DMS79 (cell line): Measurements from ENCODE around the gene VCP.

Experiments
- DNase-seq: peaks from one replicate; lab custom pipeline; 2025; lab: John Stamatoyannopoulos, UW

The VCP gene

DNA sequence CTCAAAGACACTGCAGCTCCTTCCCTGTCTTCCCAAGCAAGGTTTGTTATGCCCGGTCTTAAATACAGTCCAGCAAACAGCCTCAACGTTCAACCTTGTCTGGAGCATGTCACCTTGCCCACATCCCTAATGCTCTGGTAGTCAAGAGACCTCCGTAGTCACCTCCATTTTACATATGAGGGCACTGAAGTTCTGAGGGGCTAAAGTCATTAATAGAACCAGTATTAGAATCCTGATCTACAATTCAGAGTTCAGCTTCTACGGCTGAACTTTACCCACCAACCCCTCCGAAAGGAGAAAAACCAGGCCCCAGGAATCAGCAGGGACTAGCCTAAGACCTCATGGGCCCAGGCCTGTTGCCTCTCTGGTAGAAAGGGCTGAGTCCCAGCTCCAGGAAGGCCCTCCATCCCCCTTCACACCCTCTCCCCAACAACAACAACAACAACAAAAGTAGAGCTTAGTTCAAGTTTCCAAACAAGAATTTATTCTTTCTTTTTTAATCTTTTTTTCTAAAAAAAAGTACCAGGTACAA lies 31.3 kb upstream of the VCP start:
- DNase-seq = no peak

GRCh38 chr9:35102769-35103659 lies 30.6 kb upstream of the VCP start, which contains the start of gene STOML2:
TSS of gene STOML2 (minus strand) at chr9:35103131. CDS start at chr9:35103094, 37 bp downstream.
- DNase-seq = peak; percentile 95

- no peak for DNase-seq
These were observed 30.0 kb upstream of the VCP start for GRCh38 chr9:35102465-35102768.

GRCh38 chr9:35097573-35097972 lies 25.1 kb upstream of the VCP start:
- no peak for DNase-seq

GRCh38 chr9:35096035-35096849 lies 23.8 kb upstream of the VCP start, which contains the start of gene PIGO:
TSS of gene PIGO (minus strand) at chr9:35096591. CDS start at chr9:35095565, 1,026 bp downstream.
- DNase-seq = peak; percentile 74

DNA sequence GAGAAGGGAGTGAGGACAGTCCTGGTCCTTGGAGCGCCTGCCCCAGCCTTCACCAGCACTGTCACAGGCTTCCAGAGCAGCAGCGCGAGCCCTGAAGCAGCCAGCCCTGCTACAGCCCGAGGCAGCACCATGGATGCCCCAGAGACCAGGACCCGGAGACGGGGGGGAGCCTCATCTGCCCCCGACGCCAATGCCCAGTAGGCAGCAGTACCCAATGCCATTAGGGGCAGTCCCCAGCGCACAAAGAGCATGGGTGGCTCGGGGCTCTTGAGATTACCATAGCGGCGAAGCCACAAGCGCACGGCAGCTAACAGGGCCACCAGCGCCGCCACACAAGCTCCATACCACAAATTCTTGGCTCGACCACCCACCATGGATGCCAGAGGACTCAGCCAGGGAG lies 19.1 kb upstream of the VCP start:
- DNase-seq = no peak

- no peak for DNase-seq
These were observed 17.0 kb upstream of the VCP start for GRCh38 chr9:35089434-35089833.

- no peak for DNase-seq
These were observed 12.7 kb upstream of the VCP start for GRCh38 chr9:35085078-35085477.

DNA sequence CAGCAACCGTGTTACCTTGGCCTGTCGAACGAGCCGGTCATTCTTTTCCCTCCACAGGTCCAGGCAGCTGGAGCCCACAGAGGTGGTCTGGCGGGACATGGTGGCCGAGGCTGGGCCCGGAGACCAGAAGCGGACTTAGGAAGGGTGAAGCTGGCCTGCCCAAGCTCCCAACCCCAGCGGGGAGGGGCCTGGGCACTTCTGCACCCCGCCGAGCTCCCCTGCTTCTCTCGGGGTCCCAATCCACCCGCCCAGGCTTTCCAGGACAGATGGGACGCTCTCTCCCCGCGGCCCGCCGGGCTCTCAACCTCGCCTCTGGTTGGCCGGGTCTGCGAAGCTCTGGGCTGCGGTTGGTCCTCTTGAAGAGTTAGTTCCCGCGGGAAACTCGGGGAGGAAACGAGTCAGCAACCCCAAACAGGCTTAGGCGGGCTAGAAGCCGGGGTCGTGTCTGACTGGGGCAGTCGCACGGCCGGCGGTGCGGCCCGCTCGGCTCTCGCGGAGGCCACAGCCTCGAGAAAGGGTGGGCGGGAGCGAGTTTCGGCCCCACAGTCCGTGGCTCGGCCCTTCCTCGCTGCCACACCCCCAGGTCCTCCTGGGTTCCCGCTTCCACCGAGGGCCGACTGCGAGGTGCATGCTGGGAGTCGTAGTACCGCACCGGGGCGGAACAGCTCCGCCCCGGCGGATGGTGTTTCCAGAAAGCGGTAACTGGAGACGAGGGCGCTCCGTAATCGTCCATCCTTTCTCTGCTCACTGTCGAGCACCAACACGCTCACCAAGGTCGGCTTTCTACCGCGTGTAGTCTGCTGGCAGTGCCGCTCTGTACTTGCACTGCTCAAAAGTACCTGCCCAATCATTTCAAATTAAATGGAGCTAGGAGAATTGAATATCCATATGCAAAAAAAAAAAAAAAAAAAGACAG lies 7.3 kb upstream of the VCP start, which contains the start of gene FANCG:
FANCG (minus strand) TSS at position 517 of the 916 bp plus-strand sequence; CDS start at position 99, 418 bp downstream.
- DNase-seq = peak; percentile 82

DNA sequence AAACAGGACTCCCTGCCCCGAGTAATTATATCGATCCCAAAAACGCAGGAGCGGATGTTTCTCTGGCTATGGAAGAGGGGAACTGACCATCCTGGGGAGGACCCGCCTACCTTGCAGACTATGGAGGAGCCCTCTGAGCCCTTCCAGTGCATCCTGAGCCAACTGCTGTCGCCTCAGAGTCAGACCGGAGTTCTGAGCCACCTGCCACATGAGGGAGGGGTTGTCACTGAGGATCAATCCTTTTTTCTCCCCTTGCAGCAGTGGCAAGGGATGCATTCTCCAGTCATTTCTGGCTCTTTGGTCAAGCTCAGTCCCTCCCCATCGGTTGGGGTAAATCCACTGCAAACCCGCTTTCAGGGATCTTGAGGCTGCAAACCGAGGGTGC lies 6.6 kb upstream of the VCP start:
- no peak for DNase-seq

DNA sequence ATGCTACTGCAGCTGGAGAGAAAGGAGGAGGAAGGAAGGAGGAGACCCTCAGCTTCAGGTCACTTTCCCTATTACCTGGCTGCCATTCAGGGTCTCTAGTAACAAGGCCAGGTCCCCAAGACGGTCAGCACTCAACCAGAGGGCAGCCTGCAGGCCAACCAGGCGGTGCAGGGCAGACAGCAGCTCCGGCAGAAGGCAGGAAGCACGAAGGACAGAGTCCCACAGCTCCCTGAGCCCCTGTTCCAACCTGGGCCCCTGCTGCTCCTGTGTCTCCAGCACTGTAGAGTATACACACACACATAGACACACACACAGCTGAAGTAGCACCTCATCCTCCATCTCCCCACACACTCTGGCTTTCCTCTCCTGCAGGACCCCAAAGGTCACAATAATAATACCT lies 5.6 kb upstream of the VCP start:
- no peak for DNase-seq

DNA sequence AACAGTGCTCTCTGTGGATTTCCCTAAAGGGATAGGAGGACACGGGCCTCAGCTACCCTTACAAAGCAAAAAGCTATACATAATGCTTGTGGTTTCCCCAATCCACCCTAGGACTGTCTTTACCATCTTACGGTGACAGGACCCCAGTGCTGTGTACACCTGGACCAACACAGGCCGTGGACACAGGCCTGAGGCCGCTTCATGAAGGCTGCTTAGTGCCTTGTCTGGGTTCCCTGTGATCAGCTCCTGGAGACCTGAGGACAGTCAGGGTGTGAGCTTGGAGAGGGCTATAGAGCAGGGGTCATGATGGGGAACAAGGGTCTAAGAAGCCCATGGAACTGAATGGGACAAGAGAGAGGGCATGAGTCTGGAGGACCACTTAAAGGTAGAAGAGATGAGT lies 4.4 kb upstream of the VCP start:
- no peak for DNase-seq

- DNase-seq = no peak
These were observed 2.9 kb upstream of the VCP start for GRCh38 chr9:35075358-35075757.

DNA sequence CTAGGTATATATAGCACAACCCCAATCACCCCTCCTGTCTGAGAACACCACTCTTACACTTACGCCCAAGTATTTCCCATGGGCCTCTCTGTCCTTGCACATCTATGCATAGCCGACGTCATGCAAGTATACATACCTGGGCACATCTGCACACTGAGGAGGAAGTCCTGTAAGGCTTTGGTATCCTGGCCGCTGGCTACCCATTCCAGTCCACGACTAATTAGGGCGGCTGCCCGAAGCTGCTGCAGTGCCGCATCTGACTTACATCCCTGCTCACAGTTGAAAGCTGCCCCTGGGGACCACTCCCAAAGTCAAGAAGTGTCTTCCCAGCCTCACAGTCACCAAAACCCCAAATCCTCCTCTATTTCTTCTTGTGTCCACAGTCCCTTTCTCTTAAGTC lies 2.4 kb upstream of the VCP start:
- DNase-seq = no peak

DNA sequence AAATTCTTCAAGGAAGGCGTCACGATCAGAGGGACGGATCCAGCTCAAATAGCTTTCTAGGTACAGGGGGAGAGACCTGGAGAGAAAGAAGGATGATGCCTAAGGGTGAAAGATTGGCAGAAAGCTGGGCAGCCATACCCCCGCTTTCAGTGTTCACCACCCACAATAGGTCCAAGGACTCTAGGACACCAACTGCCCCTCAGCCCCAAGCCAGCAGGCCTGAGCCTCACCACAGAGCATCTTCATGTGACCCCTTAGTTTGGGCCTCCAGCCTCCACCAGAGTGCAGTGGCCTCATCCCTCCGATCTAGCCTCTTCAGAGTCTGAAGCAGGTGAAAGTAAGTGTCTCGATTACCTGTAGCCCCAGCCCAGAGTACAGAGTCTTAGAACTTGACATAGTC lies 1.7 kb upstream of the VCP start:
- DNase-seq = no peak

- no peak for DNase-seq
These were observed 821 bp upstream of the VCP start for GRCh38 chr9:35073279-35073612.

- DNase-seq = peak; percentile 67
These were observed 488 bp downstream of the VCP start for GRCh38 chr9:35071814-35072460.

DNA sequence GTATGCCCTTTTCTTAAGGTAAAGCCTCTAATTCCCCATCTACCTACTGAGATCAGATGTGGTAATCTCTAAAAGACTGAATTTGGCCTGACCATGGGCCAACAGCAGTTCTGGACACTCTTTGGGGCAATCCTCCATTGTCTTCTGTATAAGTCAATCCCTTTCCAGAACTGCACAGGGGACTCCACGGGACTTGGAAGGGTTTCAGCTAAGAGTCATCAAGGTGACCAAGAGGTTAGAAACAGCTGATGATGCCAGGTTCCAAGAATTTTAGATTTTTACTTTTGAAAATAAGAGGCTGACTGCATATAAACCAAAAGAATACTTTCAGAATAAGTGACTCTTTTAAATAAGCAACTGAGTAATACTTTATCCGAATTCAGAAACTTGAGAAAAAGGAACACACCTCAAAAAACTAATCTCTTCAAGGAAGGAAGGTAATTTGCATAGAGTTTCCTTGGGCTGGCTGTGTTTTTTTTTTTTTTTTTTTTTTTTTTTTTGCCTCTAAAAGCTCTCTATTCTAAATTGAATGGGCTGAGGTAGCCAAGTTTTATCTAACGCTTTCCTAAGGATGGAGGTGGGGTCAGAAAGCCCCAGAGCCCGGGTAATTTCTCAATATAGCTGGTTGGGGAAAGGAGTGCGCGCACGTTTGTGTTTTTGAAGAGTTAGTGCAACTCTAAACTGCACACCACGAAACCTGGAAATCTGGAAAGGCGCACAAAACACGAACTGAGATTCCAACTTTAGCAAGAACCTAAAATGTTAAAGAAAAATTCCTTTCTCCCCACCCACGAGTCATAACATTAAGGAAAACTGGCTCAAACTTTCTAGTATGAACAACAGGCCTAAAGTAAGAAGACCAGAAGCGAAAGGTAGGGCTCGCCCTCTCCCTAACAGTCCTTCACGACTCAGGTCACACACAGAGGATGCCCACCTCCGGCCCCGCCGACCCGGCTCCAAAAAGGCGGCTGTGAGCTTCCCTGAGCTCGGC lies 1.3 kb downstream of the VCP start:
- DNase-seq = no peak

DNA sequence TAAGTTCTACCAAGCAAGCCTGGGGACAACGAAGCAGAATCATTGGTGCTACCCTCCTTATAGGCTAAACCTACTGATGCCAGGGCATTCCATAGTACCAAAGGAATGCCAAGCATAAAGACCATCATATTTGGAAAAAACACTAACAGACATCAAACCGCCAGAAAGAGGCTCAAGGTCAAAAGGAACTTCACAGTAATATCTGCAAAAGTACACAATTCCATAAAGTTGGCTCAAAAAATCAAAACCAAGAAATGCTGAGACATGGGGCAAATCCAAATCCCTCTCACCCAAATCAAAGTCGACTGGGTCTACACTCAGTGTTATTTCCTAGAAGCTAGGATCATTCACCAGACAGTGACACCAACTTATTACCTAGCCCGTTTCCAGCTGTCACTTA lies 3.4 kb downstream of the VCP start:
- DNase-seq = no peak

- DNase-seq = no peak
These were observed 5.4 kb downstream of the VCP start for GRCh38 chr9:35067056-35067455.
